AG04450 (cell line): ENCODE data around the gene BTBD18. TPM values are rescaled to one million over a fixed set of nuclear protein-coding genes. Genes with fewer than 3 reads are reported as not detected.
A peak's percentile ranks its signal among the peaks of the same experiment; 100 is the strongest.

Source experiments
- CTCF ChIA-PET: fragments of 300-600, 350-600 bp; formaldehyde crosslinking; extraction: SDS; loops from one replicate; lab custom pipeline; 2022; ENCODE audit warnings: antibody characterized with exemption, inconsistent platforms; lab: Charles Lee
- POLR2A ChIA-PET: fragments of 350-600 bp; formaldehyde crosslinking; extraction: SDS; loops from one replicate; lab custom pipeline; 2021; ENCODE audit warnings: antibody characterized with exemption, inconsistent platforms; lab: Yijun Ruan, JAX
- DNase-seq: peaks from one replicate; pipeline ENCODE4 v3.0.0-alpha.2; 2011; ENCODE audit warnings: low read depth, low spot score
- H3K27ac ChIP-seq: one replicate; pipeline ENCODE4 v1.5.1; 2012; ENCODE audit warnings: low read depth, low read length, control low read depth
- H3K27me3 ChIP-seq: one replicate; pipeline ENCODE4 v1.6.0; 2012; ENCODE audit warnings: low read length; ENCODE audit not compliant: control insufficient read depth, insufficient read depth
- H3K4me3 ChIP-seq: 2 replicates; pipeline ENCODE4 v1.5.1; 2011; ENCODE audit warnings: mild to moderate bottlenecking, low read depth, low read length, control low read depth
- H3K9me3 ChIP-seq: 2 replicates; pipeline ENCODE4 v1.5.1; 2012; ENCODE audit warnings: low read length; ENCODE audit not compliant: control insufficient read depth, insufficient read depth
- CTCF ChIP-seq: IDR thresholded peaks from 2 replicates; pipeline ENCODE4 v1.5.1; 2011; ENCODE audit warnings: low read depth, low read length, control low read depth, inconsistent platforms
- polyA plus RNA-seq: library from polyadenylated mRNA; depleted of rRNA; stranded (reverse); fragments of >200 nt; gene quantifications from 2 replicates; pipeline ENCODE4 v1.2.3, GENCODE V29; 2011

Gene BTBD18
- polyA plus RNA-seq, 1 experiment = not detected

GRCh38 chr11:57741132-57742086 lies 10.2 kb downstream of the BTBD18 start, which contains the start of gene SELENOH:
Gene SELENOH (plus strand): TSS chr11:57741491. CDS start chr11:57741596, 105 bp downstream.
- POLR2A ChIA-PET = interaction anchor here (0.6 to 2.1 kb wide), 13 partner anchors 11 to 74 kb away, joined by 3 to 15 read pairs (median 4); partner anchors contain the start of genes BTBD18, CTNND1, MED19 and TMX2
- no peak for TF ChIP-seq CTCF
- Histone ChIP-seq H3K4me3 (peak within 1 kb of the TSS; percentile 96), H3K27me3 (no peaks in the 10 kb centered on the region), H3K9me3 (no peaks in the 10 kb centered on the region), H3K27ac (peak within 1 kb of the TSS; percentile 89)
- CTCF ChIA-PET = interaction anchor here (0.7 to 2.9 kb wide), 6 partner anchors 10 to 783 kb away, joined by 3 to 10 read pairs (median 4); partner anchors contain the start of genes BTBD18 and CTNND1
- DNase-seq = peak; percentile 94

GRCh38 chr11:57735619-57736298 lies 15.9 kb downstream of the BTBD18 start:
- ChIA-PET POLR2A (interaction anchor here (1.0 kb wide), 1 partner anchor 24 kb away, joined by 5 read pairs; the partner anchor contains the start of genes MED19 and TMX2), CTCF (interaction anchor here (0.6 to 2.8 kb wide), 2 partner anchors 65 to 204 kb away, joined by 3 to 7 read pairs; no protein-coding TSS in a partner anchor)
- H3K27me3 ChIP-seq = no peaks in the 10 kb centered on the region
- no peak overlapping the region for H3K4me3 ChIP-seq
- DNase-seq = no peak
- no peak for TF ChIP-seq CTCF
- H3K27ac ChIP-seq = no peak overlapping the region
- no peaks in the 10 kb centered on the region for H3K9me3 ChIP-seq

GRCh38 chr11:57732661-57733060 lies 19.0 kb downstream of the BTBD18 start:
- no peaks in the 10 kb centered on the region for H3K27me3 ChIP-seq
- no peak overlapping the region for H3K27ac ChIP-seq
- no peaks in the 10 kb centered on the region for H3K9me3 ChIP-seq
- DNase-seq = no peak
- no peak for TF ChIP-seq CTCF
- CTCF ChIA-PET = interaction anchor here (1.5 kb wide), 1 partner anchor 791 kb away, joined by 3 read pairs; no protein-coding TSS in a partner anchor
- no peak overlapping the region for H3K4me3 ChIP-seq
- POLR2A ChIA-PET = no interaction called here

- Histone ChIP-seq H3K27ac (no peak overlapping the region), H3K9me3 (no peaks in the 10 kb centered on the region), H3K27me3 (no peaks in the 10 kb centered on the region), H3K4me3 (no peak overlapping the region)
- TF ChIP-seq CTCF = no peak
- POLR2A ChIA-PET = no interaction called here
- CTCF ChIA-PET = interaction anchor here (0.6 kb wide), 1 partner anchor 789 kb away, joined by 3 read pairs; no protein-coding TSS in a partner anchor
- DNase-seq = no peak
Measured at GRCh38 chr11:57729479-57729878, 22.1 kb downstream of the BTBD18 start.
